HepG2 (cell line): ENCODE data around the gene HMMR. TPM values are rescaled to one million over a fixed set of nuclear protein-coding genes. Genes with fewer than 3 reads are reported as not detected.

Experiments
- ATAC-seq: fragments of 200-7000 bp; cut with Tn5 transposase; 3 replicates; pipeline ENCODE4 v1.9.1; 2020; ENCODE audit warnings: mild to moderate bottlenecking, moderate library complexity
- BruUV-seq: library from RNA; stranded (reverse); fragments of 400-500 nt; replicated peaks from 2 replicates; lab custom pipeline; 2021; lab: Mats Ljungman, UMichigan
- CTCF ChIA-PET: fragments of 300-600 bp; formaldehyde crosslinking; extraction: SDS; loops from one replicate; lab custom pipeline; 2021; ENCODE audit warnings: low total read pairs, inconsistent platforms, low intra/inter-chr PET ratio; lab: Yijun Ruan, JAX
- POLR2A ChIA-PET: fragments of 350-600 bp; sonication (Branson Sonifier 250); formaldehyde crosslinking; loops from one replicate; lab custom pipeline; 2020; ENCODE audit warnings: antibody characterized with exemption, inconsistent platforms; lab: Yijun Ruan, JAX
- DNase-seq: peaks from one replicate; pipeline ENCODE4 v3.0.0-alpha.2; 2015; ENCODE audit warnings: low spot score
- FAIRE-seq: peaks from 3 replicates; lab custom pipeline; 2011; peaks lifted over from hg19 to GRCh38; lab: Jason Lieb, UNC
- H2AFZ ChIP-seq: one replicate; pipeline ENCODE4 v1.6.1; 2011; ENCODE audit warnings: low read length, inconsistent platforms
- H3K27ac ChIP-seq: fragments of 300-600 bp; 3 replicates; pipeline ENCODE4 v1.8.0; 2011; ENCODE audit warnings: mixed run types, mild to moderate bottlenecking, mixed read lengths, low read length, inconsistent platforms; ENCODE audit not compliant: insufficient read depth; ENCODE audit errors: extremely low read length
- H3K27me3 ChIP-seq, 2 experiments: fragments of 200-600 bp in 1 of 2; 2 replicates in 1 of 2; 3 replicates in 1 of 2; pipeline versions ENCODE4 v1.6.0 to v1.8.0; 2011; ENCODE audit warnings: low read length in 2 of 2, mild to moderate bottlenecking in 2 of 2, moderate library complexity in 2 of 2, inconsistent platforms in 1 of 2; ENCODE audit not compliant: insufficient read depth in 2 of 2, control insufficient read depth in 1 of 2
- H3K36me3 ChIP-seq, 2 experiments: fragments of 200-600 bp in 1 of 2; replicated peaks in 1 of 2; 2 replicates in 1 of 2; 3 replicates in 1 of 2; pipeline versions ENCODE4 v1.5.1 to v1.8.0; 2011; ENCODE audit warnings: low read length in 2 of 2, inconsistent platforms in 1 of 2; ENCODE audit not compliant: insufficient read depth in 2 of 2, control insufficient read depth in 1 of 2
- H3K4me1 ChIP-seq: 2 replicates; pipeline ENCODE4 v1.5.1; 2012; ENCODE audit warnings: low read length, inconsistent platforms; ENCODE audit not compliant: insufficient read depth
- H3K4me2 ChIP-seq: 2 replicates; pipeline ENCODE4 v1.6.0; 2011; ENCODE audit warnings: low read depth, low read length, inconsistent platforms
- H3K4me3 ChIP-seq, 3 experiments: fragments of 200-600 bp in 1 of 3; sonication (generic), shearing (Covaris generic) in 1 of 3; replicated peaks in 1 of 3; 2 replicates each; pipeline ENCODE4 v1.5.1; 2011 to 2016; ENCODE audit warnings: low read length in 3 of 3, inconsistent platforms in 2 of 3, low read depth in 2 of 3, mild to moderate bottlenecking in 2 of 3, control low read depth in 1 of 3, mixed read lengths in 1 of 3; ENCODE audit not compliant: insufficient read depth in 1 of 3
- H3K79me2 ChIP-seq: one replicate; pipeline ENCODE4 v1.6.1; 2011; ENCODE audit warnings: low read length, inconsistent platforms; ENCODE audit not compliant: insufficient read depth
- H3K9ac ChIP-seq: 2 replicates; pipeline ENCODE4 v1.6.0; 2011; ENCODE audit warnings: mild to moderate bottlenecking, low read depth, low read length, inconsistent platforms; ENCODE audit not compliant: insufficient read depth
- H3K9me3 ChIP-seq: 2 replicates; pipeline ENCODE4 v1.5.1; 2012; ENCODE audit warnings: mild to moderate bottlenecking, low read length
- H4K20me1 ChIP-seq: 2 replicates; pipeline ENCODE4 v1.6.0; 2011; ENCODE audit warnings: inconsistent platforms, mild to moderate bottlenecking, low read length, moderate library complexity; ENCODE audit not compliant: insufficient read depth
- ARID4A ChIP-seq: sonication (generic); formaldehyde crosslinking; IDR thresholded peaks from 2 replicates; pipeline ENCODE4 v1.5.0; 2020; ENCODE audit warnings: mild to moderate bottlenecking, missing genetic modification reagents, borderline replicate concordance
- ASH2L ChIP-seq: fragments of 300-600, 200-600 bp; sonication (generic); IDR thresholded peaks from 2 replicates; pipeline ENCODE4 v1.7.0; 2017; ENCODE audit warnings: low read depth, mild to moderate bottlenecking, moderate library complexity, mixed read lengths, low read length; ENCODE audit not compliant: insufficient read length
- BRCA1 ChIP-seq: sonication (generic); formaldehyde crosslinking; IDR thresholded peaks from 2 replicates; pipeline ENCODE4 v1.4.0; 2020; ENCODE audit warnings: missing genetic modification reagents
- GATAD1 ChIP-seq: IDR thresholded peaks from 2 replicates; pipeline ENCODE4 v1.6.1; 2016; ENCODE audit warnings: missing genetic modification reagents, missing compliant biosample characterization
- GLI4 ChIP-seq: sonication (generic); formaldehyde crosslinking; IDR thresholded peaks from 2 replicates; pipeline ENCODE4 v1.5.1; 2020; ENCODE audit warnings: missing genetic modification reagents, mild to moderate bottlenecking, moderate library complexity, borderline replicate concordance
- KDM5A ChIP-seq: fragments of 200-600 bp; sonication (generic); IDR thresholded peaks from 2 replicates; pipeline ENCODE4 v1.7.0; 2018; ENCODE audit warnings: antibody characterized with exemption, mild to moderate bottlenecking, low read length, borderline replicate concordance
- MXD3 ChIP-seq: IDR thresholded peaks from 2 replicates; pipeline ENCODE4 v1.6.1; 2016; ENCODE audit warnings: mild to moderate bottlenecking, missing biosample characterization, missing genetic modification reagents
- NONO ChIP-seq, 2 experiments: fragments of 450-650 bp in 1 of 2; sonication (generic) in 1 of 2; formaldehyde crosslinking in 1 of 2; IDR thresholded peaks in 1 of 2; conservative IDR thresholded peaks in 1 of 2; 2 replicates each; pipeline versions ENCODE4 v1.6.1 to v1.8.0; 2017 to 2022; ENCODE audit warnings: mild to moderate bottlenecking in 1 of 2, missing genetic modification reagents in 1 of 2, moderate library complexity in 1 of 2
- RFX5 ChIP-seq: IDR thresholded peaks from 2 replicates; pipeline ENCODE4 v1.6.1; 2011; ENCODE audit warnings: low read depth, low read length, improper control_type of control experiment
- SMAD1 ChIP-seq: sonication (generic); formaldehyde crosslinking; IDR thresholded peaks from 2 replicates; pipeline ENCODE4 v1.4.0; 2020; ENCODE audit warnings: missing genetic modification reagents, low read depth, mild to moderate bottlenecking, borderline replicate concordance
- SSRP1 ChIP-seq: IDR thresholded peaks from 2 replicates; pipeline ENCODE4 v1.6.1; 2016; ENCODE audit warnings: control low read depth
- ZNF232 ChIP-seq: sonication (generic); formaldehyde crosslinking; IDR thresholded peaks from 2 replicates; pipeline ENCODE4 v1.4.0; 2020; ENCODE audit warnings: missing genetic modification reagents, borderline replicate concordance
- ZNF563 ChIP-seq: sonication (generic); formaldehyde crosslinking; IDR thresholded peaks from 2 replicates; pipeline ENCODE4 v1.8.0; 2022; ENCODE audit warnings: mild to moderate bottlenecking, moderate library complexity, missing genetic modification reagents
- ZNF775 ChIP-seq: sonication (generic); formaldehyde crosslinking; IDR thresholded peaks from 2 replicates; pipeline ENCODE4 v1.4.0; 2020; ENCODE audit warnings: missing genetic modification reagents, mild to moderate bottlenecking, moderate library complexity, borderline replicate concordance
- WGBS: methylation state at CpG from one replicate; pipeline ENCODE4 v1.1.6; 2017; ENCODE audit warnings: low lambda C conversion rate; 5-methylcytosine and 5-hydroxymethylcytosine counted together
- in situ Hi-C: cut with HindIII; loops from 2 replicates; pipeline ENCODE4 v1.10.0; 2017; ENCODE audit warnings: low pct_unique_long_range_greater_than_20kb; ENCODE audit not compliant: extremely low pct_ligation_motif_present
- intact Hi-C: fragments of 100-400 bp; cut with micrococcal nuclease; formaldehyde crosslinking; loops from one replicate; pipeline ENCODE4 v1.10.0; 2022; ENCODE audit not compliant: unreplicated experiment
- polyA plus RNA-seq, 8 experiments: library from polyadenylated mRNA; depleted of rRNA in 3 of 8; stranded (reverse) in 7 of 8; unstranded in 1 of 8; fragments of >200 nt; fragmentation: Illumina TruSeq in 4 of 8; extraction: Trizol in 4 of 8; gene quantifications; 2 replicates each; pipeline versions ENCODE4 v1.2.1 to v1.2.3, GENCODE V29; 2011 to 2016; ENCODE audit warnings: low read depth in 4 of 8, missing spikeins in 1 of 8, mixed read lengths in 1 of 8; ENCODE audit not compliant: insufficient read depth in 1 of 8
- total RNA-seq, 5 experiments: library from RNA; depleted of rRNA; stranded (reverse); fragments of >200 nt; fragmentation: Illumina TruSeq; extraction: Trizol; gene quantifications; 2 replicates each; pipeline ENCODE4 v1.2.3, GENCODE V29; 2016; ENCODE audit warnings: low read depth in 1 of 5
- TF ChIP-seq, protein P1 (sequence below): IDR thresholded peaks from 2 replicates; pipeline ENCODE4 v1.6.1; 2012; ENCODE audit warnings: low read depth, low read length, improper control_type of control experiment

Gene HMMR
- total and polyA plus RNA-seq, 2 of the 13 experiments (the other 11 are each of a cell fraction or from before 2014, with no cell fraction given) = 8.5 to 48.3 TPM

DNA sequence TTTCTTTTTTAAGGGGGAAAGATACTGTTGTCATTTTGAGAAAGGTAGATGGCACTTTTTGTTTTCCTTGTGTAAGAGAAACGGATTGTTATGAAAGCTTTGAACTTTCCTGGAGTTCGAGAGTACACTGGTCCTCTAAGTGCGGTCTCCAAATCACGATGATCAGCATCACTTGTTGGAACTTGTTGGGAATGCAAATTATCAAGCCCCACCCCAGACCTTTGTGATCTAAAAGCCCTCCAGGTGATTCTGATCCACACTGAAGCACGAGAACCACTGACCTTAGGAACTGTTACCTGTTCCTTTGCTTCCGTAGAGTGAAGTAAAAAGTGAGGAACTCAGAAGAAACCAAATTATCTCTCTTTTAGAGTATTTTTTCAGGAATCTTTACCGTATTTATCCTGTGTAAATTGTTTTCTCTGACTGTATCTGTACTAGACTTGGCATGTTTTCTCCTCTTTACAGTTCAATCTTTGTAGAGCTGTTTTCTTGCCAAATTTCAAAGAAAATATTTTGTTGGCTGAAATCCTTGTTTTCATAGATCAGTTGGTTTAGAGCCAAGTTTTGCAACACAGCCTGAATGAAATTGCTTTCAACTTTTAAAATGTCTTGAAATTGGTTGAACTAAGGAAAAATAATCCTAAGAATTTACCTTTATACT lies 49.0 kb downstream of the HMMR start (continued):
- TF ChIP-seq ASH2L = peak; percentile 71
- TF ChIP-seq, protein P1, sequence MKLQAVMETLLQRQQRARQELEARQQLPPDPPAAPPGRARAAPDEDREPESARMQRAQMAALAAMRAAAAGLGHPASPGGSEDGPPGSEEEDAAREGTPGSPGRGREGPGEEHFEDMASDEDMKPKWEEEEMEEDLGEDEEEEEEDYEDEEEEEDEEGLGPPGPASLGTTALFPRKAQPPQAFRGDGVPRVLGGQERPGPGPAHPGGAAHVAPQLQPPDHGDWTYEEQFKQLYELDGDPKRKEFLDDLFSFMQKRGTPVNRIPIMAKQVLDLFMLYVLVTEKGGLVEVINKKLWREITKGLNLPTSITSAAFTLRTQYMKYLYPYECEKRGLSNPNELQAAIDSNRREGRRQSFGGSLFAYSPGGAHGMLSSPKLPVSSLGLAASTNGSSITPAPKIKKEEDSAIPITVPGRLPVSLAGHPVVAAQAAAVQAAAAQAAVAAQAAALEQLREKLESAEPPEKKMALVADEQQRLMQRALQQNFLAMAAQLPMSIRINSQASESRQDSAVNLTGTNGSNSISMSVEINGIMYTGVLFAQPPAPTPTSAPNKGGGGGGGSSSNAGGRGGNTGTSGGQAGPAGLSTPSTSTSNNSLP = peak; percentile 12; the same call in 1 of the 2 replicates
- TF ChIP-seq MXD3 = no peak
- no peak for TF ChIP-seq SSRP1 (CRISPR knock-in tag)
- TF ChIP-seq, all 625 proteins: peak for 19

DNA sequence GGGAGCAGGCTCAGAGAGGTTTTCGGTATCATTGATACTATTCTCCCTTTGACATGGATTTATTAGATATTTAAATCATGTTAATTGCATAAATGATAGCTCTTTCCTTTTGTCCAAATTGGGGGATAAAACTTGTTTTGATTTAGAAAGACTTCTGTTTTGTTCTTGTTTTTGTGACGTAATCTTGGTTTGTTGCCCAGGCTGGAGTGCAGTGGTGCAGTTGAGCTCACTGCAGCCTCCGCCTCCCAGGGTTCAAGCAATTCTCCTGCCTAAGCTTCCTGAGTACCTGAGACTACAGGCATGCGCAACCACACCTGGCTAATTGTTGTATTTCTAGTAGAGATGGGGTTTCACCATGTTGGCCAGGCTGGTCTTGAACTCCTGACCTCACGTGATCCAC lies 52.1 kb downstream of the HMMR start:
- Histone ChIP-seq H3K4me3 (no peak overlapping the region), H4K20me1 (no peaks in the 10 kb centered on the region), H3K27ac (no peak overlapping the region), H3K4me2 (no peak overlapping the region), H3K79me2 (peaks cover 37% of the 10 kb centered on the region), H2AFZ (no peak overlapping the region), H3K4me1 (peaks cover 31% of the 10 kb centered on the region), H3K9me3 (no peaks in the 10 kb centered on the region), H3K9ac (no peak overlapping the region), H3K36me3 (peaks cover 10 to 41% of the 10 kb centered on the region in 2 experiments), H3K27me3 (no peaks in the 10 kb centered on the region)
- intact Hi-C loops = no loop called here
- WGBS = 98% methylated on average over 4 of the region's 5 CpGs
- TF ChIP-seq ARID4A (CRISPR knock-in tag) (no peak), RFX5 (no peak), SMAD1 (no peak), ZNF232 (CRISPR knock-in tag) (no peak), GATAD1 (CRISPR knock-in tag) (no peak), GLI4 (CRISPR knock-in tag) (no peak), NONO (IDR thresholded peaks at IDR 0.05) (no peak), NONO (CRISPR knock-in tag; conservative IDR thresholded peaks at IDR 0.05) (no peak), ZNF775 (CRISPR knock-in tag) (no peak), BRCA1 (CRISPR knock-in tag) (no peak), ZNF563 (no peak), KDM5A (no peak)
- ATAC-seq (no peak), FAIRE-seq (no peak), DNase-seq (no peak)
- BruUV-seq = no TSS peak
- ChIA-PET POLR2A (no interaction called here), CTCF (no interaction called here)
- in situ Hi-C loops = no loop called here
